HepG2 (cell line): Measurements from ENCODE around the gene PARK7. TPM values are rescaled to one million over a fixed set of nuclear protein-coding genes. Genes with fewer than 3 reads are reported as not detected.

Experiments
- ATAD3A ChIP-seq: sonication (generic); formaldehyde crosslinking; IDR thresholded peaks from 2 replicates; pipeline ENCODE4 v1.4.0; 2020; ENCODE audit warnings: missing genetic modification reagents
- CBX2 ChIP-seq, 2 experiments: fragments of 200-600 bp in 1 of 2; sonication (generic); formaldehyde crosslinking in 1 of 2; IDR thresholded peaks; 2 replicates each; pipeline versions ENCODE4 v1.7.0 to v1.8.1; 2018 to 2022; ENCODE audit warnings: low read depth in 2 of 2, low read length in 1 of 2, mild to moderate bottlenecking in 1 of 2, missing genetic modification reagents in 1 of 2
- ESRRA ChIP-seq: sonication (generic); formaldehyde crosslinking; IDR thresholded peaks from 2 replicates; pipeline ENCODE4 v1.5.1; 2020; ENCODE audit warnings: mild to moderate bottlenecking, low read depth, missing genetic modification reagents
- JUN ChIP-seq: sonication (generic); formaldehyde crosslinking; IDR thresholded peaks from 2 replicates; pipeline ENCODE4 v1.4.0; 2020; ENCODE audit warnings: mild to moderate bottlenecking, missing genetic modification reagents
- LCORL ChIP-seq, 2 experiments: fragments of 450-650 bp in 1 of 2; sonication (generic) in 1 of 2; formaldehyde crosslinking in 1 of 2; IDR thresholded peaks; 2 replicates each; pipeline versions ENCODE4 v1.5.0 to v1.6.1; 2017 to 2020; ENCODE audit warnings: antibody characterized with exemption in 1 of 2, missing genetic modification reagents in 1 of 2
- SNRNP70 ChIP-seq: fragments of 200-400 bp; formaldehyde crosslinking; IDR thresholded peaks from 2 replicates; pipeline ENCODE4 v1.6.1; 2017; ENCODE audit warnings: mild to moderate bottlenecking, low read depth, low read length, moderate library complexity
- SRF ChIP-seq: IDR thresholded peaks from 2 replicates; pipeline ENCODE4 v1.6.1; 2011; ENCODE audit warnings: mild to moderate bottlenecking, low read depth, low read length, moderate library complexity
- TBP ChIP-seq: sonication (generic); formaldehyde crosslinking; IDR thresholded peaks from 2 replicates; pipeline ENCODE4 v1.5.0; 2020; ENCODE audit warnings: missing genetic modification reagents
- ZC3H13 ChIP-seq: sonication (generic); formaldehyde crosslinking; IDR thresholded peaks from 2 replicates; pipeline ENCODE4 v1.8.1; 2023; ENCODE audit warnings: mild to moderate bottlenecking, missing genetic modification reagents, moderate library complexity
- ZFY ChIP-seq: sonication (generic); formaldehyde crosslinking; IDR thresholded peaks from 2 replicates; pipeline ENCODE4 v1.4.0; 2020; ENCODE audit warnings: missing genetic modification reagents
- polyA plus RNA-seq, 8 experiments: library from polyadenylated mRNA; depleted of rRNA in 3 of 8; stranded (reverse) in 7 of 8; unstranded in 1 of 8; fragments of >200 nt; fragmentation: Illumina TruSeq in 4 of 8; extraction: Trizol in 4 of 8; gene quantifications; 2 replicates each; pipeline versions ENCODE4 v1.2.1 to v1.2.3, GENCODE V29; 2011 to 2016; ENCODE audit warnings: low read depth in 4 of 8, missing spikeins in 1 of 8, mixed read lengths in 1 of 8; ENCODE audit not compliant: insufficient read depth in 1 of 8
- total RNA-seq, 5 experiments: library from RNA; depleted of rRNA; stranded (reverse); fragments of >200 nt; fragmentation: Illumina TruSeq; extraction: Trizol; gene quantifications; 2 replicates each; pipeline ENCODE4 v1.2.3, GENCODE V29; 2016; ENCODE audit warnings: low read depth in 1 of 5
- TF ChIP-seq, protein P1 (sequence below): sonication (generic); formaldehyde crosslinking; IDR thresholded peaks from 2 replicates; pipeline ENCODE4 v1.4.0; 2020; ENCODE audit warnings: mild to moderate bottlenecking, missing genetic modification reagents
- TF ChIP-seq, protein P2 (sequence below): sonication (generic); formaldehyde crosslinking; IDR thresholded peaks from 2 replicates; pipeline ENCODE4 v1.8.0; 2022; ENCODE audit warnings: low read depth, missing genetic modification reagents
- TF ChIP-seq, protein P3 (sequence below): sonication (generic); formaldehyde crosslinking; IDR thresholded peaks from 2 replicates; pipeline ENCODE4 v1.4.0; 2020; ENCODE audit warnings: missing genetic modification reagents
- TF ChIP-seq, protein P4 (sequence below): sonication (generic); formaldehyde crosslinking; IDR thresholded peaks from 2 replicates; pipeline ENCODE4 v1.5.1; 2020; ENCODE audit warnings: mild to moderate bottlenecking, missing genetic modification reagents, moderate library complexity

Gene PARK7
- total and polyA plus RNA-seq, 2 of the 13 experiments (the other 11 are each of a cell fraction or from before 2014, with no cell fraction given), result 212 to 296 TPM

DNA sequence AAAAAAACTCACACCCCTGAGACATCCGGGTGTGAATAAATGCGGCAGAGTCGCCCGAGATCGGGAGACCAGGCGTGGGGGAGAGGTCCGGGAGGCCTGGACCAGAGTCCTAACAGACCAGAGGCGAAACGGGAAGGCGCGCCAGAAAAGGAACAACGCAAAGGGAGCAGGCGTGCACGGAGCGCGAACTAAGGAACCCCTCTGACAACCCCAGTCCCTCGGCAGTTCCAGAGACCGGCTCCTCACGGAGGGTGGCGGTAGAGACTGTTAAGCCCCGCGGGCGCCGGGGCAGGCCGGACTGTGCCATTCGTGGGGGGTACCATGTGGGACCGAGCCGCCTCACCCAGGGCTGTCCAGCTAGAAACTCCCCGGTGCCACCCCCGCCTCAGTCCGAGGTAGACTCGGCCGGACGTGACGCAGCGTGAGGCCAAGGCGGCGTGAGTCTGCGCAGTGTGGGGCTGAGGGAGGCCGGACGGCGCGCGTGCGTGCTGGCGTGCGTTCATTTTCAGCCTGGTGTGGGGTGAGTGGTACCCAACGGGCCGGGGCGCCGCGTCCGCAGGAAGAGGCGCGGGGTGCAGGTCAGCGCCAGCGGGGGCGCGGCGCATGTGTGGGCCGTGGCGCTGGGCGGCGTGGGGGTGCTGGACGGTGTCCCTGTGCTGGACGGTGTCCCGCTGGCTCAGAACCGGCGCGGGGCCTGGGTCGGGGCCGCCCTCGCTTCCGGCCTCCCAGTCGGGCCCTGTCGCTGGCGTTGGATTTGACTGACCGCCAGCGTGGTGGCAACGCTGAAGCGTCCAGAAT, at the start of gene PARK7 (continued):
- TF ChIP-seq, protein P1, sequence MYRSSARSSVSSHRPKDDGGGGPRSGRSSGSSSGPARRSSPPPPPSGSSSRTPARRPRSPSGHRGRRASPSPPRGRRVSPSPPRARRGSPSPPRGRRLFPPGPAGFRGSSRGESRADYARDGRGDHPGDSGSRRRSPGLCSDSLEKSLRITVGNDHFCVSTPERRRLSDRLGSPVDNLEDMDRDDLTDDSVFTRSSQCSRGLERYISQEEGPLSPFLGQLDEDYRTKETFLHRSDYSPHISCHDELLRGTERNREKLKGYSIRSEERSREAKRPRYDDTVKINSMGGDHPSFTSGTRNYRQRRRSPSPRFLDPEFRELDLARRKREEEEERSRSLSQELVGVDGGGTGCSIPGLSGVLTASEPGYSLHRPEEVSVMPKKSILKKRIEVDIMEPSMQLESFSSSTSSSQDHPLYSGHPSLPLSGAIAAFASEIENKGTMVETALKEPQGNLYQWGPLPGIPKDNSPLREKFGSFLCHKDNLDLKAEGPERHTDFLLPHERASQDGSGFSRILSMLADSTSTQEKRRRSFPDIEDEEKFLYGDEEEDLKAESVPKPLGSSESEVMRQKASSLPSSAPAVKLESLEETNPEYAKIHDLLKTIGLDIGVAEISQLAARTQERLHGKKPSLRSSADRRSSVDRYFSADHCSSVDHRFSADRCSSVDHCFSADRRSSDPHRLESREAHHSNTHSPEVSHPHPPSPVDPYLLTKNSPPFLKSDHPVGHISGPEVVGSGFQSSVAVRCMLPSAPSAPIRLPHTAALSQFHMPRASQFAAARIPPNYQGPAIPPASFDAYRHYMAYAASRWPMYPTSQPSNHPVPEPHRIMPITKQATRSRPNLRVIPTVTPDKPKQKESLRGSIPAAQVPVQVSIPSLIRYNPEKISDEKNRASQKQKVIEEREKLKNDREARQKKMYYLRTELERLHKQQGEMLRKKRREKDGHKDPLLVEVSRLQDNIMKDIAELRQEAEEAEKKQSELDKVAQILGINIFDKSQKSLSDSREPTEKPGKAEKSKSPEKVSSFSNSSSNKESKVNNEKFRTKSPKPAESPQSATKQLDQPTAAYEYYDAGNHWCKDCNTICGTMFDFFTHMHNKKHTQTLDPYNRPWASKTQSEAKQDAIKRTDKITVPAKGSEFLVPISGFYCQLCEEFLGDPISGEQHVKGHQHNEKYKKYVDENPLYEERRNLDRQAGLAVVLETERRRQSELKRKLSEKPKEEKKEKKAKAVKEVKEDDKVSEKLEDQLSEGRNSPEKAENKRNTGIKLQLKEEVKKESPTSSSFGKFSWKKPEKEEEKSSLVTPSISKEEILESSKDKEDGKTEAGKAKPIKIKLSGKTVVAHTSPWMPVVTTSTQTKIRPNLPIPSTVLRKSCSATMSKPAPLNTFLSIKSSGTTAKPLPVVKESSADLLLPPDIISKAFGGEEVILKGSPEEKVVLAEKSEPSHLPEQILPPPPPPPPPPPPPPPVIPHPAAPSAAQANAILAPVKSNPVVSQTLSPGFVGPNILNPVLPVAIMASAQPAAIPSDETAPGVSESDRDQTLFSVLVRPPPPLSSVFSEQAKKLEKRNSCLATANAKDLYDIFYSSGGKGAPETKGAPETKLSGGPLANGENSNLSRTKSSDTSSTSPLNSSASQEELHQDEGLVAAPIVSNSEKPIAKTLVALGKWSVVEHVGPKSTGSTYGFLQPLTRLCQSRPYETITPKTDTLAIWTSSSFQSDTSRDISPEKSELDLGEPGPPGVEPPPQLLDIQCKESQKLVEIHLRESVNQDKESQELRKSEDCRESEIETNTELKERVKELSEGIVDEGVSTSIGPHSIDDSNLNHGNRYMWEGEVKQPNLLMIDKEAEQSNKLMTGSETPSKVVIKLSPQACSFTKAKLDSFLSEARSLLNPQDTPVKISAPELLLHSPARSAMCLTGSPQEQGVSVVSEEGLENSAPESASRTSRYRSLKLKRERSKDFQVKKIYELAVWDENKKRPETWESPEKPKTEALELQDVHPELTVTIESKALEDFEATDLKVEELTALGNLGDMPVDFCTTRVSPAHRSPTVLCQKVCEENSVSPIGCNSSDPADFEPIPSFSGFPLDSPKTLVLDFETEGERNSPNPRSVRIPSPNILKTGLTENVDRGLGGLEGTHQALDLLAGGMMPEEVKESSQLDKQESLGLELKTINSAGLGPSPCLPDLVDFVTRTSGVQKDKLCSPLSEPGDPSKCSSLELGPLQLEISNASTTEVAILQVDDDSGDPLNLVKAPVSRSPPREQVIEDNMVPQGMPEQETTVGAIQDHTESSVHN (CRISPR knock-in tag), result 0 out of 2 replicates have a peak, but pooled peaks have one; percentile 56
- TF ChIP-seq SNRNP70 (no peak), LCORL (IDR thresholded peaks at IDR 0.05) (no peak), LCORL (CRISPR knock-in tag; IDR thresholded peaks at IDR 0.05) (peak; percentile 39; the same call in 1 of the 2 replicates), ZC3H13 (no peak), SRF (peak; percentile 25; the same call in 1 of the 2 replicates), CBX2 (IDR thresholded peaks at IDR 0.05; ENCODE audit: low read depth, low read length) (no peak), CBX2 (CRISPR knock-in tag; IDR thresholded peaks at IDR 0.05; ENCODE audit: low read depth) (0 out of 2 replicates have a peak, but pooled peaks have one; percentile 39), TBP (CRISPR knock-in tag) (0 out of 2 replicates have a peak, but pooled peaks have one; percentile 15), JUN (CRISPR knock-in tag) (peak; percentile 78; the same call in 1 of the 2 replicates), ZFY (CRISPR knock-in tag) (peak; percentile 99), ESRRA (CRISPR knock-in tag) (no peak), ATAD3A (CRISPR knock-in tag) (no peak)
- TF ChIP-seq, protein P2, sequence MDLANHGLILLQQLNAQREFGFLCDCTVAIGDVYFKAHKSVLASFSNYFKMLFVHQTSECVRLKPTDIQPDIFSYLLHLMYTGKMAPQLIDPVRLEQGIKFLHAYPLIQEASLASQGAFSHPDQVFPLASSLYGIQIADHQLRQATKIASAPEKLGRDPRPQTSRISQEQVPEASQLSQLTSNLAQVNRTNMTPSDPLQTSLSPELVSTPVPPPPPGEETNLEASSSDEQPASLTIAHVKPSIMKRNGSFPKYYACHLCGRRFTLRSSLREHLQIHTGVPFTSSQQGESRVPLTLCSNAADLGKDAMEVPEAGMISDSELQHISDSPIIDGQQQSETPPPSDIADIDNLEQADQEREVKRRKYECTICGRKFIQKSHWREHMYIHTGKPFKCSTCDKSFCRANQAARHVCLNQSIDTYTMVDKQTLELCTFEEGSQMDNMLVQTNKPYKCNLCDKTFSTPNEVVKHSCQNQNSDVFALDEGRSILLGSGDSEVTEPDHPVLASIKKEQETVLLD, result peak; percentile 58; the same call in 1 of the 2 replicates
- TF ChIP-seq, protein P3, sequence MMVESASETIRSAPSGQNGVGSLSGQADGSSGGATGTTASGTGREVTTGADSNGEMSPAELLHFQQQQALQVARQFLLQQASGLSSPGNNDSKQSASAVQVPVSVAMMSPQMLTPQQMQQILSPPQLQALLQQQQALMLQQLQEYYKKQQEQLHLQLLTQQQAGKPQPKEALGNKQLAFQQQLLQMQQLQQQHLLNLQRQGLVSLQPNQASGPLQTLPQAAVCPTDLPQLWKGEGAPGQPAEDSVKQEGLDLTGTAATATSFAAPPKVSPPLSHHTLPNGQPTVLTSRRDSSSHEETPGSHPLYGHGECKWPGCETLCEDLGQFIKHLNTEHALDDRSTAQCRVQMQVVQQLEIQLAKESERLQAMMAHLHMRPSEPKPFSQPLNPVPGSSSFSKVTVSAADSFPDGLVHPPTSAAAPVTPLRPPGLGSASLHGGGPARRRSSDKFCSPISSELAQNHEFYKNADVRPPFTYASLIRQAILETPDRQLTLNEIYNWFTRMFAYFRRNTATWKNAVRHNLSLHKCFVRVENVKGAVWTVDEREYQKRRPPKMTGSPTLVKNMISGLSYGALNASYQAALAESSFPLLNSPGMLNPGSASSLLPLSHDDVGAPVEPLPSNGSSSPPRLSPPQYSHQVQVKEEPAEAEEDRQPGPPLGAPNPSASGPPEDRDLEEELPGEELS (CRISPR knock-in tag), result peak; percentile 44; the same call in 1 of the 2 replicates
- TF ChIP-seq, protein P4, sequence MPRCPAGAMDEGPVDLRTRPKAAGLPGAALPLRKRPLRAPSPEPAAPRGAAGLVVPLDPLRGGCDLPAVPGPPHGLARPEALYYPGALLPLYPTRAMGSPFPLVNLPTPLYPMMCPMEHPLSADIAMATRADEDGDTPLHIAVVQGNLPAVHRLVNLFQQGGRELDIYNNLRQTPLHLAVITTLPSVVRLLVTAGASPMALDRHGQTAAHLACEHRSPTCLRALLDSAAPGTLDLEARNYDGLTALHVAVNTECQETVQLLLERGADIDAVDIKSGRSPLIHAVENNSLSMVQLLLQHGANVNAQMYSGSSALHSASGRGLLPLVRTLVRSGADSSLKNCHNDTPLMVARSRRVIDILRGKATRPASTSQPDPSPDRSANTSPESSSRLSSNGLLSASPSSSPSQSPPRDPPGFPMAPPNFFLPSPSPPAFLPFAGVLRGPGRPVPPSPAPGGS, result peak; percentile 98
